Adipose tissue (tissue), 3 donors: ENCODE measurements around the gene WDR53. TPM values are rescaled to one million over a fixed set of nuclear protein-coding genes. Genes with fewer than 3 reads are reported as not detected.

Source experiments
- polyA plus RNA-seq, 3 donors: library from polyadenylated mRNA; stranded (reverse); fragments of 200-250 nt; gene quantifications; one replicate each; pipeline ENCODE4 v1.2.3, GENCODE V29; 2013
- donor health status: healthy with polysubstance abuse.
- donor health status: Bipolar disorder and iron deficiency.
- donor health status: healthy.

Gene WDR53
- polyA plus RNA-seq, 3 donors, result 3.5 to 9.8 (median 8.5) TPM

Other genes with a start within 250 kb of the WDR53 start
- not detected for gene TM4SF19, start 230.2 kb downstream of the WDR53 start, polyA plus RNA-seq
- gene UBXN7, start 136.1 kb downstream of the WDR53 start, polyA plus RNA-seq, result 10 to 100 TPM in 1 of 3 donors, 1 to 10 TPM in 2; 3.8 to 10.9 (median 4.9) TPM
- gene RNF168, start 64.8 kb downstream of the WDR53 start, polyA plus RNA-seq, result 1 to 10 TPM; 3.2 to 9.6 (median 7.2) TPM
- gene SMCO1, start 53.2 kb downstream of the WDR53 start, polyA plus RNA-seq, result not detected
- gene FBXO45, start 106 bp upstream of the WDR53 start, polyA plus RNA-seq, result 1 to 10 TPM; 2.4 to 4.4 (median 3.7) TPM
- gene NRROS, start 71.1 kb upstream of the WDR53 start, polyA plus RNA-seq, result 1 to 10 TPM; 1.1 to 5.1 (median 3.4) TPM
- gene CEP19, start 143.7 kb upstream of the WDR53 start, polyA plus RNA-seq, result 1 to 10 TPM in 1 of 3 donors, under 1 TPM in 2; 0.58 to 5.3 (median 0.88) TPM
- gene PIGX, start 143.8 kb upstream of the WDR53 start, polyA plus RNA-seq, result 10 to 100 TPM in 2 of 3 donors, 1 to 10 TPM in 1; 7.2 to 11.1 (median 10.1) TPM
- 10 to 100 TPM; 10.2 to 29.2 (median 28.2) TPM for gene PAK2, start 171.3 kb upstream of the WDR53 start, polyA plus RNA-seq